ENCODE results near the gene PDE4D. TPM values are rescaled to one million over a fixed set of nuclear protein-coding genes. Genes with fewer than 3 reads are reported as not detected.
A peak's percentile ranks its signal among the peaks of the same experiment; 100 is the strongest.

The PDE4D gene
- total RNA-seq, 2 experiments from 2014 or later, result 40.5 to 41.2 TPM

DNA sequence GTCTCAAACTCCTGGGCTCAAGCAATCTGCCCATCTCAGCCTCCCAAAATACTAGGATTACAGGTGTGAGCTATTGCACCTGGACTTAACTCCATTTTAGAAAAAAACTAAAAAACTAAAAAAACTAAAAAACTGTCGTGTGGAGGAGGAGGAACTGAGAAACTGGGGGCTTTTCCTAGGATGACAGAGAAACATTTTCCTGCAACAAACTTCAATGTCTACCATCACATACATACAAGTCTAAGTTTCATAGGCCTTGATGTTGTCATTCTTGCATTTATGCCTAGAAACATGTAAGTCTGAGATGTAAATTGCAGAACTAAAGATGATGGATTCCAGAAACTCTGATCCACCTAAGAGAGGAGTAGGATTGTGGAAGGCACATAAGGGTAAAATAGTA lies 753.8 kb downstream of the PDE4D start:
- Mint-ChIP-seq H3K27ac (no peak overlapping the region), H3K27me3 (ENCODE audit: low read depth) (no peaks in the 10 kb centered on the region), H3K4me1 (ENCODE audit: low read depth) (no peaks in the 10 kb centered on the region), H3K9me3 (no peaks in the 10 kb centered on the region), H3K4me3 (no peak overlapping the region), H3K36me3 (ENCODE audit: low read depth) (no peaks in the 10 kb centered on the region)
- intact Hi-C loops (cut with micrococcal nuclease), result no loop called here
- no peak for DNase-seq
- CTCF ChIA-PET, result interaction anchor here (3.1 kb wide), 1 partner anchor 11 kb away, joined by 16 read pairs; no protein-coding TSS in a partner anchor

DNA sequence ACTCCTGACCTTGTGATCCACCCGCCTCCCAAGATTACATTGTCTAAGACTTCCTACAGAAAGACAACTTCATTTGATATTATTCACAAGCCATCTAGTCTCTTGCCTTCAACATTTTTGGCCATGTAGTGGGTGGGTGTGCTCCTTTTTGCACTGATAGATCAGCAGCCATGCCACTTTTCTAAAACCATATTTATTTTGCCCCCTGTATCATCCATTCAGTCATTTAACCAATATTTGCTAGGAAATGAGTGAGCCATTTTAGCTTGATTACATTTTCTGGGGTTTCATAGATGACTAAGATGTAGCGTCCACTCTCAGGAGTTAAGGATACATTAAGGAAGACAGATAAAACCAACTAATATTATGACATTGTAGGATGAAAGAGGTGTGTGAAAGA lies 755.0 kb downstream of the PDE4D start:
- no peak for DNase-seq
- peaks cover 6% of the 10 kb centered on the region for H3K4me1 Mint-ChIP-seq (ENCODE audit: low read depth)

DNA sequence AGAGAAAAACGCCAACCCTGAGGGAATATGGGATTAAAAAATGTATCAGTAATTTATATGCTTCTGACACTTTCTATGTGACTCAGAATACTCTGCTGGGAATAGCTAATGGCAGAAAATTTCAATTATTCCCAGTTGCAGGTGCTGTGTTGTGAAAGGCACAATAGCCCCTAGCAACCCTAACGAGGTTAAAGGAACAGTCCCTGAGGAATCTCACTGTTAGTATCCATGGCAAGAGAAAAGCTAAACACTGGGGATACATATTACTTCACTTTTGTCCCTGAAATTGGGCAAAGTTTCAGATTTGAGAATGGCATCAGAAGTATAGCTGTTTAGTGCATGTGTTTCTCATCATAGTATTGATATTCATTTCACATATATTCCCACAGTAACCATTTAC lies 755.7 kb downstream of the PDE4D start:
- no peak for DNase-seq
- intact Hi-C loops (cut with micrococcal nuclease), result no loop called here
- H3K27me3 Mint-ChIP-seq (ENCODE audit: low read depth), result no peaks in the 10 kb centered on the region
- H3K27ac Mint-ChIP-seq, result no peak overlapping the region
- H3K36me3 Mint-ChIP-seq (ENCODE audit: low read depth), result no peaks in the 10 kb centered on the region
- peaks cover 9% of the 10 kb centered on the region for H3K4me1 Mint-ChIP-seq (ENCODE audit: low read depth)
- CTCF ChIA-PET, result interaction anchor here (1.5 to 3.1 kb wide), 2 partner anchors 10 to 36 kb away, joined by 6 to 16 read pairs; no protein-coding TSS in a partner anchor
- H3K9me3 Mint-ChIP-seq, result no peaks in the 10 kb centered on the region
- no peak overlapping the region for H3K4me3 Mint-ChIP-seq

More for the DNA sequence above, 755.0 kb downstream of the PDE4D start:
- no peaks in the 10 kb centered on the region for H3K36me3 Mint-ChIP-seq (ENCODE audit: low read depth)
- no peak overlapping the region for H3K4me3 Mint-ChIP-seq
- intact Hi-C loops (cut with micrococcal nuclease), result no loop called here
- no peak overlapping the region for H3K27ac Mint-ChIP-seq
- no peaks in the 10 kb centered on the region for H3K27me3 Mint-ChIP-seq (ENCODE audit: low read depth)
- CTCF ChIA-PET, result interaction anchor here (1.5 to 3.1 kb wide), 2 partner anchors 10 to 36 kb away, joined by 6 to 16 read pairs; no protein-coding TSS in a partner anchor
- no peaks in the 10 kb centered on the region for H3K9me3 Mint-ChIP-seq

DNA sequence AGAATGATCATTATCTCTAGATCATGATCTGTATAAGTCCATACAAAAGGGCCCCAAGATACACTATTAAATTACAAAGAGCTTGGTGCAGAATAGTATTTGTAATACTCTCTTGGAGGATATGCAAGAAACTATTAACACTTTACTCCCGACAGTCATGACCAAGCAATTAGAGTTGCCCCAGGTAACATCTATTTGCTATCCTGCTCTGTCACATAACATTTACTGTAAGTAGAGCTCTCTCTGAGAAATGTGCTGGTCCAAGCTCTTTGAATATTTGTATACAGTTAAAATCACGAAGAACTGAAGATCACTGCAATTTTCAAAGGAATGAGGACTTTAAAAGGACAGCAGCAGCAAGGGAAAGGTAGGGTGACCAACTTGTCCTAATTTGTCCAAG lies 757.0 kb downstream of the PDE4D start:
- H3K4me1 Mint-ChIP-seq (ENCODE audit: low read depth), result peaks cover 16% of the 10 kb centered on the region
- no peaks in the 10 kb centered on the region for H3K9me3 Mint-ChIP-seq
- no peaks in the 10 kb centered on the region for H3K36me3 Mint-ChIP-seq (ENCODE audit: low read depth)
- no peak overlapping the region for H3K27ac Mint-ChIP-seq
- H3K4me3 Mint-ChIP-seq, result no peak overlapping the region
- CTCF ChIA-PET, result interaction anchor here (0.7 to 3.1 kb wide), 4 partner anchors 8 to 39 kb away, joined by 3 to 16 read pairs (median 4); no protein-coding TSS in a partner anchor
- intact Hi-C loops (cut with micrococcal nuclease), result no loop called here
- no peaks in the 10 kb centered on the region for H3K27me3 Mint-ChIP-seq (ENCODE audit: low read depth)
- DNase-seq, result no peak

DNA sequence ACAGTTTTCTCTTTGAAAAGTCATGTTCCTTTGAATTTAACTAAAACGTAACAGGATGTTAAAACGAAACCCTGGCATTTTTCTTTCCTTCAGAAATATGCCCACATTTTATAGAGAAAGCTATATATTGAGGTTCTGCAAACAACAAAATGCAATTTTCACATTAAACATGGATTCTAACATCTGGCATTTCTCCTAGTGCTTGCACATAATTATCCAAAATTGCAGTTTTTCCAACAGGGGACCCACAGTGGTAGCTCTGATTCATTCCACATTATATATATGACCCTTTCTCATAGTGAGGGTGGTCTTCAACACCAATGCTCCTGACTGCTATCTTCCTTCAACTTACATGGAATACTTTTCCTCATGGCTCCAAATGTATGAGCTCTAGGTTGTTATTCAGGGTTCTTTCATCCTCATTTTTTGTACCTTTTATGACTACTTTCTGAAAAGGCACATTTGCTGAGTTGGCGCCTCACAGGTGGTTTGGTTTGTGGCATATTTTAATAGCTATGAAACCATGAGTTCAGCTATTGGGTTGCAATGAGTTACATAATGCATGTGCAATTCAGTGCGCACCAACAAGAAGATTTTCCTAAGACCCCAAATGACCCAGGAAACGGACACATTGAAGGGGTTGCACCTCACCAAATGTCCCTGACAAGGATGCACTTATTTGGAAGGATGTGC lies 758.9 kb downstream of the PDE4D start:
- H3K4me3 Mint-ChIP-seq, result no peak overlapping the region
- no peaks in the 10 kb centered on the region for H3K36me3 Mint-ChIP-seq (ENCODE audit: low read depth)
- no peaks in the 10 kb centered on the region for H3K9me3 Mint-ChIP-seq
- intact Hi-C loops (cut with micrococcal nuclease), result no loop called here
- DNase-seq, result peak; percentile 35
- H3K27me3 Mint-ChIP-seq (ENCODE audit: low read depth), result no peaks in the 10 kb centered on the region
- H3K27ac Mint-ChIP-seq, result no peak overlapping the region
- H3K4me1 Mint-ChIP-seq (ENCODE audit: low read depth), result peaks cover 28% of the 10 kb centered on the region
- CTCF ChIA-PET, result interaction anchor here (1.0 to 1.6 kb wide), 4 partner anchors 21 to 233 kb away, joined by 3 to 7 read pairs (median 4); no protein-coding TSS in a partner anchor

DNA sequence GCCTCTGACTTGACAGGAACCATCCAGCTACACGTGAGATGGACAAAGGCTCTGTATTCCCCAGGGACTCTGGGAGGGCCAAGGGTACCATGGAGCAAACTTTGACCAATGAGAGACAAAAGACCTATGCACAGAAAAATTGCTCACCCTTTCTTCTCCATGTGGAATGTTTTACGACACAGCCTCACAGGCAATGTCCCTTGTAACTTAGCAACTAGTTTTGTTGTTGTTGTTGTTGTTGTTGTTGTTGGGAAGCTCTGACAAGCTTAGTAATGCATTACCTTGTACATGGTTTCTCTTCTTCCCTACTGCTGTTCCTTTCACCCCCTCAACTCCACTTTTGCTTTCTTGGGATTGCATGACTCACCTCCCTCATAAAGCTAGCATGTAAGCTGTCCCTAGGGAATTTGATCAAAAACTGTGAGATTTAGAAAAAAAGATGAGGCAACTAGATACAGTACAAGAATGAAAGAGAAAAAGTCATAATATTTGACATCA lies 759.7 kb downstream of the PDE4D start:
- Mint-ChIP-seq H3K4me1 (ENCODE audit: low read depth) (peaks cover 30% of the 10 kb centered on the region), H3K27ac (no peak overlapping the region)
- intact Hi-C loops (cut with micrococcal nuclease), result no loop called here

GRCh38 chr5:59132131-59132530 lies 761.4 kb downstream of the PDE4D start:
- Mint-ChIP-seq H3K4me3 (no peak overlapping the region), H3K4me1 (ENCODE audit: low read depth) (peaks cover 36% of the 10 kb centered on the region), H3K27me3 (ENCODE audit: low read depth) (no peaks in the 10 kb centered on the region), H3K9me3 (no peaks in the 10 kb centered on the region), H3K27ac (no peak overlapping the region), H3K36me3 (ENCODE audit: low read depth) (no peaks in the 10 kb centered on the region)
- DNase-seq, result no peak
- CTCF ChIA-PET, result interaction anchor here (0.8 to 1.5 kb wide), 3 partner anchors 21 to 98 kb away, joined by 3 to 5 read pairs (median 3); no protein-coding TSS in a partner anchor
- intact Hi-C loops (cut with micrococcal nuclease), result no loop called here

More for the DNA sequence above, 759.7 kb downstream of the PDE4D start:
- Mint-ChIP-seq H3K27me3 (ENCODE audit: low read depth) (no peaks in the 10 kb centered on the region), H3K36me3 (ENCODE audit: low read depth) (no peaks in the 10 kb centered on the region), H3K9me3 (no peaks in the 10 kb centered on the region), H3K4me3 (no peak overlapping the region)
- DNase-seq, result no peak
- CTCF ChIA-PET, result interaction anchor here (0.5 to 1.6 kb wide), 4 partner anchors 20 to 101 kb away, joined by 3 to 7 read pairs (median 4); no protein-coding TSS in a partner anchor

GRCh38 chr5:59130431-59130830 lies 763.1 kb downstream of the PDE4D start:
- peaks cover 36% of the 10 kb centered on the region for H3K4me1 Mint-ChIP-seq (ENCODE audit: low read depth)
- H3K27ac Mint-ChIP-seq, result no peak overlapping the region
- no peak overlapping the region for H3K4me3 Mint-ChIP-seq
- H3K36me3 Mint-ChIP-seq (ENCODE audit: low read depth), result no peaks in the 10 kb centered on the region
- CTCF ChIA-PET, result interaction anchor here (4.6 kb wide), 1 partner anchor 44 kb away, joined by 23 read pairs; no protein-coding TSS in a partner anchor
- H3K27me3 Mint-ChIP-seq (ENCODE audit: low read depth), result no peaks in the 10 kb centered on the region
- H3K9me3 Mint-ChIP-seq, result no peaks in the 10 kb centered on the region
- intact Hi-C loops (cut with micrococcal nuclease), result no loop called here
- no peak for DNase-seq

DNA sequence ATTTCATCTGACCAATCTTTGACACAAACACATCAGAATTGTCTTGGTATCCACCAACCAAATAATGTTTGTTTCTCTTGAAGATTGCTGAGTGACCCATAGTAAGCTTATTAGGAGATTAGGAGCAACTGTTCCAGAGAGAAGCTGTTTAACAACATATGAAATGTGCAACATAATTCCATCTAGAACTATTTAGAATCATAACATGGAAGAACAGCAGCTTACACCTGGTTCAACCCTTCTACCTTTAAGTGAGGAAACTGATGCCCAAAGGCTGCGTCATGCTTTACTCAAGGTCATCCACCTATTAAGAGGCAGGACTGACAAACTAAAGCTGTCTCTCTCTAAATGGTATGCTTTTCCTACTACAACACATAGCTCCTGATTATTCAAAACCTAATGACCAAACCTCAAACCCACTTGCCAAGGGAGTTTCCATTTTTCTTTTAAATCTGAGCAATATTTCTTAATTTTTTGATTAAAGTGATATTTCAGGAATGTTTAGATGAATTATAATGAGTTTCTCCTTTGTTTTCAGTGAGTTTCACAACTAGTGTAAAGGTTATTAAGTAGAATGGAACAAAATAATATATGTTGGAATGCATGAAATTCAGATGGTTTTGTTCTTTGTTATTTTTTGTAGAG lies 764.8 kb downstream of the PDE4D start:
- H3K27me3 Mint-ChIP-seq (ENCODE audit: low read depth), result no peaks in the 10 kb centered on the region
- CTCF ChIA-PET, result interaction anchor here (0.7 to 4.6 kb wide), 13 partner anchors 9 to 256 kb away, joined by 3 to 32 read pairs (median 4); no protein-coding TSS in a partner anchor
- DNase-seq, result no peak
- no peaks in the 10 kb centered on the region for H3K36me3 Mint-ChIP-seq (ENCODE audit: low read depth)
- H3K27ac Mint-ChIP-seq, result no peak overlapping the region
- H3K4me1 Mint-ChIP-seq (ENCODE audit: low read depth), result peaks cover 32% of the 10 kb centered on the region
- no peak overlapping the region for H3K4me3 Mint-ChIP-seq
- intact Hi-C loops (cut with micrococcal nuclease), result loop anchor here (10.0 kb wide), 1 partner anchor 1954 kb away; the partner anchor contains the start of gene GPBP1
- no peaks in the 10 kb centered on the region for H3K9me3 Mint-ChIP-seq

- H3K9me3 Mint-ChIP-seq, result no peaks in the 10 kb centered on the region
- no peaks in the 10 kb centered on the region for H3K36me3 Mint-ChIP-seq (ENCODE audit: low read depth)
- CTCF ChIA-PET, result interaction anchor here (1.0 to 4.6 kb wide), 11 partner anchors 11 to 236 kb away, joined by 3 to 32 read pairs (median 4); no protein-coding TSS in a partner anchor
Observed at GRCh38 chr5:59126708-59127573, 766.6 kb downstream of the PDE4D start.

GRCh38 chr5:59126016-59126707 lies 767.4 kb downstream of the PDE4D start:
- H3K4me3 Mint-ChIP-seq, result no peak overlapping the region
- peaks cover 22% of the 10 kb centered on the region for H3K4me1 Mint-ChIP-seq (ENCODE audit: low read depth)
- H3K36me3 Mint-ChIP-seq (ENCODE audit: low read depth), result no peaks in the 10 kb centered on the region
- no peak overlapping the region for H3K27ac Mint-ChIP-seq
- CTCF ChIA-PET, result interaction anchor here (1.2 to 4.6 kb wide), 3 partner anchors 48 to 105 kb away, joined by 4 to 32 read pairs (median 23); no protein-coding TSS in a partner anchor
- DNase-seq, result no peak
- H3K9me3 Mint-ChIP-seq, result no peaks in the 10 kb centered on the region
- intact Hi-C loops (cut with micrococcal nuclease), result loop anchor here (2.0 to 10.0 kb wide), 2 partner anchors 191 to 1951 kb away; partner anchors contain the start of gene GPBP1
- no peaks in the 10 kb centered on the region for H3K27me3 Mint-ChIP-seq (ENCODE audit: low read depth)

More at GRCh38 chr5:59126708-59127573, 766.6 kb downstream of the PDE4D start:
- intact Hi-C loops (cut with micrococcal nuclease), result loop anchor here (1.0 to 10.0 kb wide), 13 partner anchors 25 to 1952 kb away; partner anchors contain the start of gene GPBP1
- DNase-seq, result no peak
- Mint-ChIP-seq H3K27me3 (ENCODE audit: low read depth) (no peaks in the 10 kb centered on the region), H3K27ac (no peak overlapping the region), H3K4me1 (ENCODE audit: low read depth) (peaks cover 27% of the 10 kb centered on the region), H3K4me3 (no peak overlapping the region)
